22Rv1 (cell line): ENCODE results near the gene BACH2.

ENCODE experiments used
- ZFX ChIP-seq: fragments of 450-650 bp; IDR thresholded peaks from 2 replicates; pipeline ENCODE4 v1.6.1; 2017; ENCODE audit warnings: antibody characterized with exemption, borderline replicate concordance
- TF ChIP-seq, protein P1 (sequence below): fragments of 450-650 bp; IDR thresholded peaks from 2 replicates; pipeline ENCODE4 v1.5.1; 2017; ENCODE audit warnings: mild to moderate bottlenecking

DNA sequence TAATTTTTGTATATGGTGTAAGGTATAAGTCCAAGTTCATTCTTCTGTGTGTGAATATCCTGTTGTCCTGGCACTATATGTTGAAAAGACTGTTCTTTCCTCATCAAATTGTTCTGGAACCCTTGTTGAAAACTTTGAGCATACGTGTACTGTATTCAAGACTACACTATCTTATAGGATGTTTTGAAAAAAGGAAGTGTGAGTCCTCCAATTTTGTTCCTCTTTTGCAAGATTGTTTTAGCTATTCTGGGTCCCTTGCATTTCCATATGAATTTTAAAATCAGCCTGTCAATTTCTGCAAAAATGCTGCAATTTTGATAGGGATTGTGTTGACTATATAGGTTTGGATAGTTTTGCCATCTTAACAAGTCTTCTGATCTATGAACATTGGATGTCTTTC is 195.2 kb downstream of the BACH2 start:
- TF ChIP-seq, protein P1, sequence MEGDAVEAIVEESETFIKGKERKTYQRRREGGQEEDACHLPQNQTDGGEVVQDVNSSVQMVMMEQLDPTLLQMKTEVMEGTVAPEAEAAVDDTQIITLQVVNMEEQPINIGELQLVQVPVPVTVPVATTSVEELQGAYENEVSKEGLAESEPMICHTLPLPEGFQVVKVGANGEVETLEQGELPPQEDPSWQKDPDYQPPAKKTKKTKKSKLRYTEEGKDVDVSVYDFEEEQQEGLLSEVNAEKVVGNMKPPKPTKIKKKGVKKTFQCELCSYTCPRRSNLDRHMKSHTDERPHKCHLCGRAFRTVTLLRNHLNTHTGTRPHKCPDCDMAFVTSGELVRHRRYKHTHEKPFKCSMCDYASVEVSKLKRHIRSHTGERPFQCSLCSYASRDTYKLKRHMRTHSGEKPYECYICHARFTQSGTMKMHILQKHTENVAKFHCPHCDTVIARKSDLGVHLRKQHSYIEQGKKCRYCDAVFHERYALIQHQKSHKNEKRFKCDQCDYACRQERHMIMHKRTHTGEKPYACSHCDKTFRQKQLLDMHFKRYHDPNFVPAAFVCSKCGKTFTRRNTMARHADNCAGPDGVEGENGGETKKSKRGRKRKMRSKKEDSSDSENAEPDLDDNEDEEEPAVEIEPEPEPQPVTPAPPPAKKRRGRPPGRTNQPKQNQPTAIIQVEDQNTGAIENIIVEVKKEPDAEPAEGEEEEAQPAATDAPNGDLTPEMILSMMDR = no peak
- TF ChIP-seq ZFX = no peak
